ENCODE results near the gene PLA2G1B. TPM values are rescaled to one million over a fixed set of nuclear protein-coding genes. Genes with fewer than 3 reads are reported as not detected.

Gene PLA2G1B
- total RNA-seq, 1 donor from 2014 or later: not detected

DNA sequence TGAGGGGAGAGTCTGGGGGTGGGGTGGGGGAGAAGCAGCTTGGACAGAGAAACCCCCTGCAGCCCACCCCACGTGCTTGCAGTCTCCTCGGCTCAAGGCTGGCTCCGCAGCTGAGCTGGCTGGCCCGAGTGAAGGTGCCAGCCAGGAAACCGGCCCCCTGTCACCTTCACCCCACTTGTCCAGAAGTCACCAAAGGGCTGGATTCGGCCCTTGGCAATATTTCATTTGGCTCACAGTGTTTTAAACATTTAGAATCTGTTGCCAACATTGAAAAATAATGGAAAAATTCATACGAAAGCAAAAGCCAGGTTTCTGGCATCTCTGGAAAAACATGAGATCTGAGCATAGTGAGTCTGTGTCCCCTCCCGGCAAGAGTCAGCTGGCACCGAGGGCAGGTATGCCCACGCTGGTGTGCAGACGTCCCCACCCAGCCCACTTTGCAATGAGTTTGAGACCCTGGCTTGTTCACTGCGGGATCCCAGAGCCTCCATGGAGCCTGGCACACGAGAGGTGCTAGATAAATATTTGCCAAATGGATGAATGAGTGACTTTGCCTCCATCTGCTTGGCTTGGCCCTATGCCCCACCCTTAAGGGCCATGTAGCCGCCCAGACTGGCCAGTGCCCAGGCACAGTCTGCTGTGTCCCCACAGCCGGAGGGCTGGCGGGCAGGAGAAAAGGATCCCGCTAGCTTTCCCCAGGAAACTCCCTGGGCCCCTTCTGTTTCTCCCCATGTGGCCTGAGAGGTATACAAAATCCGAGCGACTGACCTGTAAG lies 23.2 kb upstream of the PLA2G1B start:
- H3K36me3 Mint-ChIP-seq (ENCODE audit: low read depth): peaks cover 13% of the 10 kb centered on the region
- TF ChIP-seq, protein P1, sequence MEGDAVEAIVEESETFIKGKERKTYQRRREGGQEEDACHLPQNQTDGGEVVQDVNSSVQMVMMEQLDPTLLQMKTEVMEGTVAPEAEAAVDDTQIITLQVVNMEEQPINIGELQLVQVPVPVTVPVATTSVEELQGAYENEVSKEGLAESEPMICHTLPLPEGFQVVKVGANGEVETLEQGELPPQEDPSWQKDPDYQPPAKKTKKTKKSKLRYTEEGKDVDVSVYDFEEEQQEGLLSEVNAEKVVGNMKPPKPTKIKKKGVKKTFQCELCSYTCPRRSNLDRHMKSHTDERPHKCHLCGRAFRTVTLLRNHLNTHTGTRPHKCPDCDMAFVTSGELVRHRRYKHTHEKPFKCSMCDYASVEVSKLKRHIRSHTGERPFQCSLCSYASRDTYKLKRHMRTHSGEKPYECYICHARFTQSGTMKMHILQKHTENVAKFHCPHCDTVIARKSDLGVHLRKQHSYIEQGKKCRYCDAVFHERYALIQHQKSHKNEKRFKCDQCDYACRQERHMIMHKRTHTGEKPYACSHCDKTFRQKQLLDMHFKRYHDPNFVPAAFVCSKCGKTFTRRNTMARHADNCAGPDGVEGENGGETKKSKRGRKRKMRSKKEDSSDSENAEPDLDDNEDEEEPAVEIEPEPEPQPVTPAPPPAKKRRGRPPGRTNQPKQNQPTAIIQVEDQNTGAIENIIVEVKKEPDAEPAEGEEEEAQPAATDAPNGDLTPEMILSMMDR (conservative IDR thresholded peaks at IDR 0.05): no peak
- H3K9me3 Mint-ChIP-seq: no peaks in the 10 kb centered on the region
- H3K4me3 Mint-ChIP-seq: peak overlapping the region; percentile 54
- no peak overlapping the region for H3K27ac Mint-ChIP-seq (ENCODE audit: unreplicated experiment)
- H3K27me3 Mint-ChIP-seq (ENCODE audit: low read depth): peaks cover 3% of the 10 kb centered on the region
- no peak for DNase-seq (ENCODE audit: low read depth, low spot score)
- no peaks in the 10 kb centered on the region for H3K4me1 Mint-ChIP-seq

DNA sequence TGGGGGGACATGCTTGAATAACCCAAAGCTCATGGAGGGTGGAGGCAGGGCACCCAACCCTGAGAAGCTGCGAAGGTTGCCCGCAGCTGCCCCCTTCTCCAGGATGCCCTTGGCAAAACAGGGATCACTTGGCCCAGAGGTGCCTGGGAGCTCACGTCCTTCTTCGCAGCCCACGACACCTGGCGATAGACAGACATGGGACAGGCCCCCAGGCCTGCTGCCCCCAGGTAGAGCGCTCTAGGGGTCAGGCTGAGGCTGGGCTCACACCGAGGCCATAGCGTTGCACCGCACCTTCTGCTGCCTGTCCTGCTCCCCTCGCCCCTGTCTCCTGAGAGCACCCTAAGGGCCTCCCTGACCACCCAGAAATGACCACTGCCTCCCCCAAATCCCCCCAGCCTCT lies 20.2 kb upstream of the PLA2G1B start:
- Mint-ChIP-seq H3K27me3 (ENCODE audit: low read depth) (no peaks in the 10 kb centered on the region), H3K4me3 (no peak overlapping the region), H3K36me3 (ENCODE audit: low read depth) (peaks cover 15% of the 10 kb centered on the region), H3K4me1 (peaks cover 7% of the 10 kb centered on the region), H3K9me3 (no peaks in the 10 kb centered on the region), H3K27ac (ENCODE audit: unreplicated experiment) (no peak overlapping the region)
- TF ChIP-seq, protein P1 (conservative IDR thresholded peaks at IDR 0.05): no peak
- DNase-seq (ENCODE audit: low read depth, low spot score): no peak

DNA sequence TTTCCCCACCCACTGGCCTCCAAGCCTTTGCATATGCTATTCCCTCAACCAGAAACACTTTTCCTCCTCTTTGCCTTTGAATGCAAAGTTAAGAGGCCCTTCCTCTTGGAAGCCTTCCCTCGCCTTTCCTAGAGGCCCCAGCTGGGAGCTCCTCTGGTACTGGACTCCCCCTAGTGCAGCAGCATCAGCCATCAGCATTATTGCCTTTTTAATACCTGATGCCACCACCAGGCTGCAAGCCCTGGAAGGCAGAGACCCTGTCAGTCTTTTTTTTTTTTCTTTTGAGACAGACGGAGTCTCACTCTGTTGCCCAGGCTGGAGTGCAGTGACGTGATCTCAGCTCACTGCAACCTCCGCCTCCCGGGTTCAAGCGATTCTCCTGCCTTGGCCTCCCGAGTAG lies 19.1 kb upstream of the PLA2G1B start:
- H3K4me3 Mint-ChIP-seq: peak overlapping the region; percentile 75
- no peak overlapping the region for H3K27ac Mint-ChIP-seq (ENCODE audit: unreplicated experiment)
- peaks cover 7% of the 10 kb centered on the region for H3K4me1 Mint-ChIP-seq
- no peaks in the 10 kb centered on the region for H3K27me3 Mint-ChIP-seq (ENCODE audit: low read depth)
- peaks cover 9% of the 10 kb centered on the region for H3K36me3 Mint-ChIP-seq (ENCODE audit: low read depth)
- DNase-seq (ENCODE audit: low read depth, low spot score): no peak
- no peaks in the 10 kb centered on the region for H3K9me3 Mint-ChIP-seq
- TF ChIP-seq, protein P1 (conservative IDR thresholded peaks at IDR 0.05): peak; percentile 46

DNA sequence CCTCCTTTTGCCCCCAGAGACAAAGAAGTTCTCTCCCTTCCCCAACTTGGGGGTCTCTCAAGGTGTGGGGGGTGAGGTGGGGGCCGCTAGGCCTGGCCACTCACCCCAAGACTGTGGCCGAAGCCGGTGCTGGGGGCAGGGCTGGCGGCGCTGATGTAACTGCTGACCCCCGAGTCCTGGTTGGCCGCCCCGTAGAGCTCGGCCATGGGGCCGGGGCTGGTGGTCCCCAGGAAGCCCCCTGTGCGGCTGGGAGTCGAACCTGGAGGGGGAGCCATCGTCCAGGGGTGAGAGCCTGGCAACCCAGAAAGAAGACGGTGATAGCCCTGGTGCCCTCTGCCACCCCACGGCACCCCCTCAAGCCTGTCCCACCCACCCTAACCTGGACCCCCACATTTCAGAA lies 18.5 kb upstream of the PLA2G1B start:
- no peak for DNase-seq (ENCODE audit: low read depth, low spot score)
- Mint-ChIP-seq H3K9me3 (no peaks in the 10 kb centered on the region), H3K27ac (ENCODE audit: unreplicated experiment) (no peak overlapping the region), H3K4me3 (no peak overlapping the region), H3K27me3 (ENCODE audit: low read depth) (no peaks in the 10 kb centered on the region), H3K36me3 (ENCODE audit: low read depth) (peaks cover 9% of the 10 kb centered on the region), H3K4me1 (peaks cover 13% of the 10 kb centered on the region)
- TF ChIP-seq, protein P1 (conservative IDR thresholded peaks at IDR 0.05): no peak

DNA sequence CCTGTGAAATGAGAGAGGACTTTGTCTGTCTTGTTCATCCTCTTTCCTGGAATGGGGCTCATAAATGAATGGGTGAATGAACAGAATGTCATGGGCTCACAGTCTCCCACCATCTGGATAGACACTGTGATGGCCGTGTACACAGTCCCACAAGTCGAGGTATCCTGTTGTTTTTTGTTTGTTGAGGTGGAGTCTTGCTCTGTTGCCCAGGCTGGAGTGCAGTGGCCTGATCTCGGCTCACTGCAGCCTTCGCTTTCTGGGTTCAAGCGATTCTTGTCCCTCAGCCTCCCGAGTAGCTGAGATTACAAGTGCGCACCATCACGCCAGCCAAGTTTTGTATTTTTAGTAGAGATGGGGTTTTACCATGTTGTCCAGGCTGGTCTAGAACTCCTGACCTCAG lies 16.1 kb upstream of the PLA2G1B start:
- H3K27me3 Mint-ChIP-seq (ENCODE audit: low read depth): peaks cover 2% of the 10 kb centered on the region

More for the DNA sequence above, 16.1 kb upstream of the PLA2G1B start:
- Mint-ChIP-seq H3K4me1 (peaks cover 14% of the 10 kb centered on the region), H3K9me3 (peaks cover 3% of the 10 kb centered on the region), H3K36me3 (ENCODE audit: low read depth) (peaks cover 12% of the 10 kb centered on the region), H3K4me3 (peak overlapping the region; percentile 23), H3K27ac (ENCODE audit: unreplicated experiment) (no peak overlapping the region)
- TF ChIP-seq, protein P1 (conservative IDR thresholded peaks at IDR 0.05): no peak
- no peak for DNase-seq (ENCODE audit: low read depth, low spot score)
